Natural killer cell (primary cell): ENCODE data around the gene USHBP1. TPM values are rescaled to one million over a fixed set of nuclear protein-coding genes. Genes with fewer than 3 reads are reported as not detected.

Source experiments
- ATAC-seq, 3 donors: fragments of 150-1000 bp in 2 of 3; fragments of 200-7000 bp in 1 of 3; cut with Tn5 transposase; 1 replicate in 1 of 3; 2 replicates in 2 of 3; pipeline ENCODE4 v1.10.0; 2021; ENCODE audit warnings: mild to moderate bottlenecking in 2 of 3, moderate library complexity in 2 of 3
- DNase-seq, 2 donors: peaks; one replicate each; pipeline versions ENCODE4 v3.0.0 to v3.0.0-alpha.2; 2013 to 2021; ENCODE audit warnings: mixed read lengths in 1 of 2
- H3K27ac ChIP-seq: one replicate; pipeline ENCODE4 v1.5.1; 2013; ENCODE audit warnings: mild to moderate bottlenecking, low read length
- H3K27me3 ChIP-seq: one replicate; pipeline ENCODE4 v1.6.1; 2013; ENCODE audit warnings: low read length; ENCODE audit not compliant: control insufficient read depth, insufficient read depth
- H3K36me3 ChIP-seq: one replicate; pipeline ENCODE4 v1.6.1; 2013; ENCODE audit warnings: low read length; ENCODE audit not compliant: control insufficient read depth, insufficient read depth
- H3K4me1 ChIP-seq: one replicate; pipeline ENCODE4 v1.6.1; 2013; ENCODE audit warnings: low read length; ENCODE audit not compliant: control insufficient read depth, insufficient read depth
- H3K4me3 ChIP-seq: one replicate; pipeline ENCODE4 v1.5.1; 2013; ENCODE audit warnings: low read length
- H3K9me3 ChIP-seq: one replicate; pipeline ENCODE4 v1.6.1; 2013; ENCODE audit warnings: low read length; ENCODE audit not compliant: control insufficient read depth, insufficient read depth
- H3K27ac Mint-ChIP-seq, 2 donors: one replicate each; pipeline ENCODE4 v1.8.0; 2022; ENCODE audit warnings: mild to moderate bottlenecking in 2 of 2, mixed read lengths in 2 of 2, moderate library complexity in 1 of 2
- H3K27me3 Mint-ChIP-seq, 2 donors: one replicate each; pipeline ENCODE4 v1.8.0; 2022; ENCODE audit warnings: low read depth in 2 of 2, mixed read lengths in 2 of 2
- H3K36me3 Mint-ChIP-seq: one replicate; pipeline ENCODE4 v1.8.0; 2022; ENCODE audit warnings: mixed read lengths
- H3K4me1 Mint-ChIP-seq, 2 donors: one replicate each; pipeline ENCODE4 v1.8.0; 2022; ENCODE audit warnings: mixed read lengths in 2 of 2
- H3K4me3 Mint-ChIP-seq: one replicate; pipeline ENCODE4 v1.8.0; 2022; ENCODE audit warnings: mild to moderate bottlenecking, moderate library complexity, mixed read lengths
- H3K9me3 Mint-ChIP-seq, 2 donors: one replicate each; pipeline ENCODE4 v1.8.0; 2022; ENCODE audit warnings: mixed read lengths in 2 of 2
- CTCF ChIP-seq: fragments of 200-600 bp; IDR thresholded peaks from one replicate; pipeline ENCODE4 v1.8.0; 2022; ENCODE audit warnings: antibody characterized with exemption
- WGBS: methylation state at CpG from one replicate; pipeline ENCODE4 v1.1.7; 2013; ENCODE audit warnings: missing lambda C conversion rate; ENCODE audit not compliant: insufficient coverage; 5-methylcytosine and 5-hydroxymethylcytosine counted together
- intact Hi-C: fragments of 100-400 bp; cut with micrococcal nuclease; formaldehyde crosslinking; loops from one replicate; pipeline ENCODE4 v1.14.2; 2022
- total RNA-seq, 4 donors: library from RNA; stranded (reverse); fragments of 120-200 nt in 1 of 4; gene quantifications; one replicate each; pipeline versions ENCODE4 v1.2.3 to v1.2.4, GENCODE V29; 2013 to 2022

The USHBP1 gene
- total RNA-seq, 3 donors from 2014 or later (not counting 1 experiment from before 2014, with no cell fraction given), result not detected

GRCh38 chr19:17259934-17260333 is 4.6 kb downstream of the USHBP1 start:
- Mint-ChIP-seq H3K36me3 (no peaks in the 10 kb centered on the region), H3K4me3 (no peak overlapping the region), H3K9me3 (no peaks in the 10 kb centered on the region), H3K27ac (no peak overlapping the region), H3K4me1 (peaks cover 6% of the 10 kb centered on the region in 2 donors), H3K27me3 (peaks cover 0 to 3% of the 10 kb centered on the region in 2 donors)
- Histone ChIP-seq H3K27me3 (no peaks in the 10 kb centered on the region), H3K4me1 (peaks cover 6% of the 10 kb centered on the region), H3K27ac (no peak overlapping the region), H3K4me3 (no peak overlapping the region), H3K36me3 (no peaks in the 10 kb centered on the region), H3K9me3 (no peaks in the 10 kb centered on the region)
- ATAC-seq (no peak), DNase-seq (no peak)
- intact Hi-C loops, result no loop called here
- TF ChIP-seq CTCF, result no peak
- no CpG with 5 or more reads among the region's 1 CpG for WGBS

GRCh38 chr19:17259118-17259780 is 5.3 kb downstream of the USHBP1 start:
- TF ChIP-seq CTCF, result no peak
- H3K4me3 Mint-ChIP-seq, result no peak overlapping the region
- WGBS, result 93% methylated on average over 8 of the region's 9 CpGs
- H3K4me1 Mint-ChIP-seq, result peaks cover 6% of the 10 kb centered on the region in 2 donors
- no peak for ATAC-seq
- H3K27ac Mint-ChIP-seq, result no peak overlapping the region
- H3K4me3 ChIP-seq, result no peak overlapping the region
- no peaks in the 10 kb centered on the region for H3K9me3 ChIP-seq
- no peaks in the 10 kb centered on the region for H3K36me3 Mint-ChIP-seq
- H3K27me3 Mint-ChIP-seq, result peaks cover 0 to 3% of the 10 kb centered on the region in 2 donors
- DNase-seq, result no peak
- H3K36me3 ChIP-seq, result no peaks in the 10 kb centered on the region
- no peaks in the 10 kb centered on the region for H3K27me3 ChIP-seq
- no peaks in the 10 kb centered on the region for H3K9me3 Mint-ChIP-seq
- peaks cover 3% of the 10 kb centered on the region for H3K4me1 ChIP-seq
- no peak overlapping the region for H3K27ac ChIP-seq
- intact Hi-C loops, result no loop called here

- H3K4me3 Mint-ChIP-seq, result no peak overlapping the region
- Histone ChIP-seq H3K4me1 (peaks cover 3% of the 10 kb centered on the region), H3K27me3 (no peaks in the 10 kb centered on the region), H3K4me3 (no peak overlapping the region), H3K27ac (no peak overlapping the region), H3K9me3 (no peaks in the 10 kb centered on the region), H3K36me3 (no peaks in the 10 kb centered on the region)
- no peak for ATAC-seq
- peaks cover 6% of the 10 kb centered on the region in 2 donors for H3K4me1 Mint-ChIP-seq
- no peak overlapping the region for H3K27ac Mint-ChIP-seq
- H3K27me3 Mint-ChIP-seq, result peaks cover 0 to 3% of the 10 kb centered on the region in 2 donors
- H3K9me3 Mint-ChIP-seq, result no peaks in the 10 kb centered on the region
- WGBS, result 80% methylated on average over 3 of the region's 3 CpGs
- intact Hi-C loops, result no loop called here
- H3K36me3 Mint-ChIP-seq, result no peaks in the 10 kb centered on the region
- DNase-seq, result no peak
- TF ChIP-seq CTCF, result no peak
These were observed 8.4 kb downstream of the USHBP1 start for GRCh38 chr19:17256130-17256529.

GRCh38 chr19:17255150-17255621 is 9.4 kb downstream of the USHBP1 start:
- no peaks in the 10 kb centered on the region for H3K27me3 Mint-ChIP-seq
- WGBS, result 91% methylated on average over 18 of the region's 18 CpGs
- no peak overlapping the region for H3K27ac Mint-ChIP-seq
- ATAC-seq (no peak), DNase-seq (no peak)
- H3K36me3 ChIP-seq, result no peaks in the 10 kb centered on the region
- H3K4me3 Mint-ChIP-seq, result no peak overlapping the region
- H3K4me3 ChIP-seq, result no peak overlapping the region
- TF ChIP-seq CTCF, result no peak
- no peaks in the 10 kb centered on the region for H3K36me3 Mint-ChIP-seq
- H3K9me3 ChIP-seq, result no peaks in the 10 kb centered on the region
- H3K27me3 ChIP-seq, result no peaks in the 10 kb centered on the region
- no peak overlapping the region for H3K27ac ChIP-seq
- intact Hi-C loops, result no loop called here
- H3K4me1 Mint-ChIP-seq, result no peaks in the 10 kb centered on the region
- no peaks in the 10 kb centered on the region for H3K4me1 ChIP-seq
- no peaks in the 10 kb centered on the region for H3K9me3 Mint-ChIP-seq
